Measurements from ENCODE around the gene OR14I1. TPM values are rescaled to one million over a fixed set of nuclear protein-coding genes. Genes with fewer than 3 reads are reported as not detected.
A peak's percentile ranks its signal among the peaks of the same experiment; 100 is the strongest.
"Not testable (repeated sequence)": the region's sequence is repeated elsewhere in the genome, so short reads cannot be mapped to it uniquely, and the experiment has no call there.

Gene OR14I1
- total RNA-seq, 2 donors from 2014 or later: not detected

DNA sequence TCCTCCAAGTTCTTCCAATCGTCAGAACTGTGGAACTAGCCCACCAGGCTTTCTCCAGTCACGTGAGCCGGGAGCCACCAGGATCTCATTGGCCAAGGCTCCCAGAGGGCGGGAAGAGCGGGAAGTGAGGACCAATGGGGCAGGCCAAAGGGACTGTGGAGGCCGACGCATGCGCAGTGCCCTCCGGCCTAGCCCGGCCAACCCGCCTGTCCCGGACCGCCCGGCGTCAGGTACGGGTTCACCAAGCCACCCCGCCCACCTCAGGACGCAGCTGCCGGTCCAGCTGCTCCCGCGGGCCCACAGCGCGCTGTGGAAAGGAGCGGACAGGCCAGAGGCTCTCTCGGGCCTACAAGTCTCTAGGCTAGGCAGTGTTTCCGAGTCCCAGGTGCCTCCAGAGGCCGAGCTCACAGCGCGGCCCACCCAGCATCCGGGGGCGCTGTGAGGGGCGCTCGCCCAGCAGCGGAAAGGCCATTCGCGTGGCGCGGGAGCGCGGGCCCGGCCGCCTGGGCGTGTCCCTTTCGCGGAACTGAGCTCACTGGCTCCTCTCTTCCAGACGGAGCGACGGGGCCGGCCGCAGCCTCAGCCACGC lies 10.9 kb downstream of the OR14I1 start:
- intact Hi-C loops (cut with DNase I, micrococcal nuclease): no loop called here
- ATAC-seq: no peak
- DNase-seq: no peak

GRCh38 chr1:248688527-248689298 lies 13.9 kb downstream of the OR14I1 start:
- DNase-seq: no peak
- intact Hi-C loops (cut with DNase I, micrococcal nuclease): no loop called here
- no peak for ATAC-seq

- DNase-seq: no peak
- peak; percentile 74 for ATAC-seq
- intact Hi-C loops (cut with DNase I, micrococcal nuclease): no loop called here
These were observed 15.8 kb downstream of the OR14I1 start for GRCh38 chr1:248686815-248687214.

DNA sequence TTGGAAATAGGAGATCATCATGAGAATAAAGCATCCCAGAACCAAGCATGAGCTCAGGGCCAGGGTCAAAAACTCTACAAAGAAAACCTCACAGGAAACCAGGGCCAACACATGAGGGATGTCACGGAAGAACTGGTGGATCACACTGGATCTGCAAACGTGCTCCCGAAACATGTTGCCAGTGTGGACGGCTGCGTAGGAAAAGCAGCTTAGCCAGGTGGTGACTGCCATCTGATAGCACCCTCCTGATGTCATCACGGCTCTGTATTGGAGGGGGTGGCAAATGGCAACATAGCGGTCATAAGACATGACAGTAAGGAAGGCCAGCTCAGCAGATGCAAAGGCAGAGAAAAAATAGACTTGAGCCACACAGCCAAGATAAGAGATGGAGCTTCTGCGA lies 20.9 kb downstream of the OR14I1 start:
- ATAC-seq: no peak
- intact Hi-C loops (cut with DNase I, micrococcal nuclease): no loop called here
- DNase-seq: no peak

- intact Hi-C loops (cut with DNase I, micrococcal nuclease): no loop called here
- DNase-seq (no peak), ATAC-seq (no peak)
These were observed 32.6 kb downstream of the OR14I1 start for GRCh38 chr1:248670003-248670402.

- intact Hi-C loops (cut with DNase I, micrococcal nuclease); ATAC-seq; DNase-seq: not testable (repeated sequence)
These were observed 38.9 kb downstream of the OR14I1 start for GRCh38 chr1:248663453-248664328.

- ATAC-seq; intact Hi-C loops (cut with DNase I, micrococcal nuclease): not testable (repeated sequence)
These were observed 45.8 kb downstream of the OR14I1 start for GRCh38 chr1:248656797-248657196.

GRCh38 chr1:248655354-248655753 lies 47.2 kb downstream of the OR14I1 start, which contains the start of gene OR2T27:
TSS of gene OR2T27 (minus strand) at chr1:248655528. CDS start at chr1:248650884, 4,644 bp downstream.
- intact Hi-C loops (cut with DNase I, micrococcal nuclease); ATAC-seq; DNase-seq: not testable (repeated sequence)

More at GRCh38 chr1:248656797-248657196, 45.8 kb downstream of the OR14I1 start:
- DNase-seq: not testable (repeated sequence)

Other genes starting within 250 kb of the OR14I1 start
- gene OR2T3, start 229.4 kb downstream of the OR14I1 start, total RNA-seq: not detected
- gene OR2T5, start 214.2 kb downstream of the OR14I1 start, total RNA-seq: not detected
- not detected for gene OR2G6, start 194.7 kb downstream of the OR14I1 start, total RNA-seq
- gene OR2T29, start 140.0 kb downstream of the OR14I1 start, total RNA-seq: not detected
- gene OR2T34, start 128.0 kb downstream of the OR14I1 start, total RNA-seq: not detected
- not detected for gene OR2T10, start 105.1 kb downstream of the OR14I1 start, total RNA-seq
- not detected for gene OR2T11, start 67.7 kb downstream of the OR14I1 start, total RNA-seq
- gene OR2T35, start 57.5 kb downstream of the OR14I1 start, total RNA-seq: not detected
- gene OR2T27, start 47.2 kb downstream of the OR14I1 start, total RNA-seq: not detected
- gene LYPD8, start 53.0 kb upstream of the OR14I1 start, total RNA-seq: 100 to 1,000 TPM; 366 to 407 TPM
- gene SH3BP5L, start 123.1 kb upstream of the OR14I1 start, total RNA-seq: 10 to 100 TPM; 22.2 to 25.9 TPM
- gene ZNF672, start 135.5 kb upstream of the OR14I1 start, total RNA-seq: 10 to 100 TPM; 32.9 to 36.2 TPM
- gene ZNF692, start 156.3 kb upstream of the OR14I1 start, total RNA-seq: 10 to 100 TPM; 26.9 to 31.4 TPM
- 1 to 10 TPM; 7.5 to 9.2 TPM for gene PGBD2, start 203.5 kb upstream of the OR14I1 start, total RNA-seq